Thoracic aorta (tissue), 2 donors: Measurements from ENCODE around the gene CHST3. TPM values are rescaled to one million over a fixed set of nuclear protein-coding genes. Genes with fewer than 3 reads are reported as not detected.

ENCODE experiments used
- ATAC-seq: fragments of 150-250 bp; one replicate; pipeline ENCODE4 v1.8.0; 2017; ENCODE audit warnings: low read depth; ENCODE audit not compliant: insufficient number of reproducible peaks, low FRiP score
- DNase-seq: peaks from one replicate; pipeline ENCODE4 v3.0.0-alpha.2; 2020; ENCODE audit warnings: low spot score
- H3K27ac ChIP-seq, 2 donors: fragments of 200-600 bp; sonication (generic); 1 replicate in 1 of 2; 2 replicates in 1 of 2; pipeline ENCODE4 v1.5.1; 2016; ENCODE audit warnings: mild to moderate bottlenecking in 2 of 2, moderate library complexity in 2 of 2
- H3K27me3 ChIP-seq: fragments of 200-600 bp; sonication (generic); replicated peaks from 2 replicates; pipeline ENCODE4 v1.6.0; 2016; ENCODE audit warnings: mild to moderate bottlenecking; ENCODE audit not compliant: insufficient read depth
- H3K36me3 ChIP-seq: fragments of 200-600 bp; sonication (generic); one replicate; pipeline ENCODE4 v1.5.1; 2016
- H3K4me1 ChIP-seq, 2 donors: fragments of 200-600 bp; sonication (generic); 1 replicate in 1 of 2; 2 replicates in 1 of 2; pipeline versions ENCODE4 v1.5.1 to v1.6.0; 2016; ENCODE audit warnings: low read depth in 2 of 2, mild to moderate bottlenecking in 1 of 2; ENCODE audit not compliant: control insufficient read depth in 1 of 2
- H3K4me3 ChIP-seq: fragments of 200-600 bp; sonication (generic); 2 replicates; pipeline ENCODE4 v1.5.1; 2016; ENCODE audit warnings: mild to moderate bottlenecking
- H3K9me3 ChIP-seq: fragments of 200-600 bp; sonication (generic); 2 replicates; pipeline ENCODE4 v1.5.1; 2016
- CTCF ChIP-seq: fragments of 200-600 bp; sonication (generic); IDR thresholded peaks from one replicate; pipeline ENCODE4 v1.5.1; 2019; ENCODE audit warnings: antibody characterized with exemption
- total RNA-seq, 2 donors: library from RNA; depleted of rRNA; stranded (reverse); fragments of >200 nt; gene quantifications; one replicate each; pipeline versions ENCODE4 v1.1.0 to v1.2.3, GENCODE V29; 2016

Gene CHST3
- total RNA-seq, 2 donors from 2014 or later: 54.4 to 80.6 TPM

DNA sequence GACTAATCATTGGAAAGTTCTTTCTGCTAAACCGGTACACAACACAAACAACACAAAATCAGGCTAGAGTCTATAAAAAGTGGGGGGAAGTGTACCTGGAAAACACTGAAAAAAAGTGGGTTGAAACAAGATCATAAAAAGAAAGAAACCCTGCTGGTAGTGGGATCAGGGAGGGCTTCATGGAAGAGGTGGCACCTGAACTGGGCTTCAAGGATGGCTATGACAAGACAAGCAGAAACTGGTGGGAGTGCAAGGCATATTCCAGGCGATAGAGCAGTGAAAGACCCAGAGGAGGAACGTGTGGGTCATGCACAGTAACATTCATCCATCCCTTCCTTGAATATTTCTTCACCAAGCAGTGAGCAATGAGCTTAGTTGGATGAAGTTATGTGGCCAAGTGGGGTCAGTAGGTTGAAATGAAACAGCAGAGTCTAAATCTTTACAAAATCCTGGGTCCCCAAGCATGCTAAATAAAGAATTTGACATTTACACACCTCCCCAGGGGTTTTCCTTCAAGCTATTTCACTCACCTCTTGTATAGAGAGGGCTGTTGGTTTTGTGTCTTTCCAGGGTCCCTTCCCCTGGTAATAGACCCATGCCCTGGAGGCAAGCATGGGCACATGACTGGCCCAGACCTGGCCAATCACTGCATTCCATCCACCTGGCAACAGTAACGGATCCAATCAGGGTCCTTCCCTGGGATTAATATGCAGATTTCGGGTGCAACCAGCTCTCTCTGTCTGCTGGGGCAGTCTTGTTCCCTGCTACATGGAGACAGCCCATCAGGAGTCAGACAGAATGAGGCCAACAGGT, 86.0 kb downstream of the CHST3 start:
- no peak for TF ChIP-seq CTCF
- Histone ChIP-seq H3K27ac (no peak overlapping the region), H3K27me3 (no peaks in the 10 kb centered on the region), H3K36me3 (no peaks in the 10 kb centered on the region), H3K4me3 (no peak overlapping the region), H3K9me3 (no peaks in the 10 kb centered on the region), H3K4me1 (peaks cover 0 to 10% of the 10 kb centered on the region in 2 donors)
- ATAC-seq (no peak), DNase-seq (no peak)

- TF ChIP-seq CTCF: no peak
- no peak for DNase-seq
- Histone ChIP-seq H3K9me3 (no peaks in the 10 kb centered on the region), H3K36me3 (no peaks in the 10 kb centered on the region), H3K27me3 (no peaks in the 10 kb centered on the region), H3K27ac (no peak overlapping the region), H3K4me1 (peaks cover 0 to 3% of the 10 kb centered on the region in 2 donors), H3K4me3 (no peak overlapping the region)
- no peak for ATAC-seq
Measured at GRCh38 chr10:72050873-72051272, 86.7 kb downstream of the CHST3 start.

DNA sequence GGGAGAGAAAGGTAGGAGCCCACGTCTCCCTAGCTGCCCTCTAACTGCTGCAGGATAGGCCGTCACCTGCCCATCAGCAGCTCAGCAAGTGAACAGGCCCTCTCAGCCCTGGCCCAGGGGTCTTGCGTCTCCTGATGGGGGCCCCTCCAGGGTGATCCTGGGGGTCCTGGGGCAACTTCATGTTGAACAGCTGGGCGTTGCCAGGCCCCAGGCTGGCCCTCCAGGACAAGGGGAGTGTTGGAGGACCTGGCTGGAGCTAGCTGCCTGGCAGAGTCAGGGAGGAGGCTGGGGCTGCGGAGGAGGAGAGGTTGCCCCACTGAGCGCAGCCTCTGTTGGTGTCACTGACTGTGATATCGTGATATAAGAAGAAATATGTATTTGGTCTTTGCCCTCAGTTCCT, 89.5 kb downstream of the CHST3 start:
- no peak for DNase-seq
- ATAC-seq: no peak
- Histone ChIP-seq H3K4me3 (no peak overlapping the region), H3K9me3 (no peaks in the 10 kb centered on the region), H3K27me3 (no peaks in the 10 kb centered on the region), H3K36me3 (no peaks in the 10 kb centered on the region), H3K27ac (no peak overlapping the region), H3K4me1 (no peaks in the 10 kb centered on the region)
- TF ChIP-seq CTCF: no peak

GRCh38 chr10:72056113-72056512, 91.9 kb downstream of the CHST3 start:
- Histone ChIP-seq H3K27ac (no peak overlapping the region), H3K9me3 (no peaks in the 10 kb centered on the region), H3K4me3 (no peak overlapping the region), H3K36me3 (no peaks in the 10 kb centered on the region), H3K27me3 (no peaks in the 10 kb centered on the region), H3K4me1 (no peaks in the 10 kb centered on the region)
- no peak for ATAC-seq
- no peak for TF ChIP-seq CTCF
- no peak for DNase-seq

DNA sequence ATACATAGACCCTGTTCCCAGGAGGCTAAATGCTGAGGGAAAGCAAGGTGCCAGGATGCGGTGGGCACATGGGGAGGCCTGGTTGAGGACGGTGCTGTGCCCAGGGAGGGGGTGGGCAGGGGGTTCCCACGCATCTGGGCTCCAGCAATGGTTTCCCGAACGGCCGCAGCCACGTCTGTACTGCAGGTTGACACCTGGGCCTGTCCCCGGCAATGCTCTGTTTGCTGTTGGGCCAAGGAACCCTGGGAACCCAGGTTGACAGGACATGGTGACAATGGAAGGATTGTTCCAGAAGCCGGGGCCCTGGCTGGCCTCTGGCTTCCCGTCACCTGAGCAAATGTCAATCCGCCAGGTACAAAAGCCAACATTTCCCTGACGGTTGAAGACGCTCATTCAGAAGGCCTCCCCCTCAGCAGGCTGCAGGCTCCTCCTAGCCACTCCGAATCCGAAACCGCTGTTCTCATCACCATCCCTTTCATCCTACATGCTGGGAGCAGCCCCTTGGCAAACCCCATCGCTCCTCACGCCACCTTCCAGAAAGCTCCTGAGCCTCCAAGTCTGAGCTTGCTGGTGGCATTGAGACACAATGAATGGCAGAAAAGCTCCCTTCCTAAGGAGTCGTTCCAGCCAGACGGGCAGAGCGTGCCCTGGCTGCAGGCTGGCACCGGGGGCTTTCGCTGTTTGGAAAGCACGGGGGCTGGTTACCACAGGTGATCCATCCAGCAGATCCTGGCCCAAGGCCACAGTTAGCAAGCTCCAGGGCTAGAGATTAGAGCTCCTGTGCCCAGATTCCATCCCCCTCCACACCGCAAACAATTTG, 92.9 kb downstream of the CHST3 start:
- Histone ChIP-seq H3K9me3 (no peaks in the 10 kb centered on the region), H3K4me3 (no peak overlapping the region), H3K36me3 (no peaks in the 10 kb centered on the region), H3K27ac (no peak overlapping the region), H3K27me3 (no peaks in the 10 kb centered on the region), H3K4me1 (no peaks in the 10 kb centered on the region)
- TF ChIP-seq CTCF: no peak
- no peak for DNase-seq
- ATAC-seq: no peak
